Pons (tissue), 1 donor: Measurements from ENCODE around the gene SH2D3A.
"Not testable (repeated sequence)": the region's sequence is repeated elsewhere in the genome, so short reads cannot be mapped to it uniquely, and the experiment has no call there.

ENCODE experiments used
- DNase-seq: peaks from one replicate; pipeline ENCODE4 v3.0.0-alpha.2; 2016; ENCODE audit warnings: low spot score

Gene SH2D3A

GRCh38 chr19:6767357-6768235 lies at the start of gene SH2D3A:
TSS of gene SH2D3A (minus strand) at chr19:6767435. CDS start at chr19:6763748, 3,687 bp downstream.
- DNase-seq: no peak

GRCh38 chr19:6813659-6814058 lies 46.4 kb upstream of the SH2D3A start:
- no peak for DNase-seq

GRCh38 chr19:6812612-6813011 lies 45.4 kb upstream of the SH2D3A start:
- no peak for DNase-seq

- peak; percentile 14 for DNase-seq
Measured at GRCh38 chr19:6811906-6812305, 44.7 kb upstream of the SH2D3A start.

GRCh38 chr19:6811378-6811777 lies 44.1 kb upstream of the SH2D3A start:
- no peak for DNase-seq

DNA sequence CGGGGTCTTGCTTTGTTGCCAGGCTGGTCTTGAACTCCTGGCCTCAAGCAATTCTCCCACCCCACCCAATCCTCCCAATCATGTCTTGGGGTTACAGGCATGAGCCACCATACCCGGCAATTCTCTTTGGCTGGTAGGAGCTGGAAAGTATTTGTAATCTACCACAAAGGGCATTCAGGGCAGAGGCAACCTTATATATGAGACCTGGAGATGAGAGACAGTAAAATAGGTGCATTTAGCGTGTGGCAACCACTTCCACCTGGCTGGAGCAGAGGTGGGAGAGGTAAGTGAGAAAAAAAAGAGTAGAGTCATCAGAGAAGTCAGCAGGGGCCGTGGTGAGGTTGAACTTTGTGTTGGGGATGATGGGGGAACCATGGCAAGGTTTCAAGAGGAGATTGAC lies 42.0 kb upstream of the SH2D3A start:
- no peak for DNase-seq

DNA sequence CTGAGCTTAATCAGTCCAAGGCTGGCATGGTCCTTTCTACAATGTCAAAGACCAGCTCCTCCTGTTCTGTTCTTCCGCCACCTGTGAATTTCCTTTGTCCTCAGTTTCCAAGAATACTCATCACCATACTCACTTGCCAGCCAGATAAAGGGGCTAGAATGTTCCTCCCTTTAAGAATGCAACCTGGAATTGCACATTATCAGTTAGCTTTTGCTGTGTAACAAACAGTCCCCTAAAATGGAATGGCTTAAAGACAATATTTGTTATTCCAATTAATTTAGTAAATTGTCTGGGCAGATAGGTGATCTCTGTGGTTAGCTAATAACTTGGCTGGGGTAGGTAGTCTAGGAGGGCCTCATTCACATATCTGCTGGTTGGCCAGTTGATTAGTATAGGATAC lies 41.3 kb upstream of the SH2D3A start:
- DNase-seq: no peak

DNA sequence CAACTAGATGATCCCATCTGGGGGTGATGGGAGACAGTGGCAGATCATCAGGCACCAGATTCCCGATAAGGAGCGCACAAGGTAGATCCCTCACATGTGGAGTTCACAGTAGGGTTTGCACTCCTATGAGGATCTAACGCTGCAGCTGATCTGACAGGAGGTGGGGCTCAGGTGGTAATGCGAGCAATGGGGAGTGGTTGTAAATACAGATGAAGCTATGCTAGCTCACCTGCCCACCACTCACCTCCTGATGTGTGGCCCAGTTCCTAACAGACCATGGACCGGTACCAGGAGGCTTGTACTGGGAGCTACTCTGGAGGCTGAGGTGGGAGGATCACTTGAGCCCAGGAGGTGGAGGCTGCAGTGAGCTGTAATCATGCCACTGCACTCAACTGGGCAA lies 40.1 kb upstream of the SH2D3A start:
- no peak for DNase-seq

- DNase-seq: no peak
Measured at GRCh38 chr19:6806488-6806887, 39.3 kb upstream of the SH2D3A start.

GRCh38 chr19:6803036-6803404 lies 35.8 kb upstream of the SH2D3A start:
- peak; percentile 3 for DNase-seq

DNA sequence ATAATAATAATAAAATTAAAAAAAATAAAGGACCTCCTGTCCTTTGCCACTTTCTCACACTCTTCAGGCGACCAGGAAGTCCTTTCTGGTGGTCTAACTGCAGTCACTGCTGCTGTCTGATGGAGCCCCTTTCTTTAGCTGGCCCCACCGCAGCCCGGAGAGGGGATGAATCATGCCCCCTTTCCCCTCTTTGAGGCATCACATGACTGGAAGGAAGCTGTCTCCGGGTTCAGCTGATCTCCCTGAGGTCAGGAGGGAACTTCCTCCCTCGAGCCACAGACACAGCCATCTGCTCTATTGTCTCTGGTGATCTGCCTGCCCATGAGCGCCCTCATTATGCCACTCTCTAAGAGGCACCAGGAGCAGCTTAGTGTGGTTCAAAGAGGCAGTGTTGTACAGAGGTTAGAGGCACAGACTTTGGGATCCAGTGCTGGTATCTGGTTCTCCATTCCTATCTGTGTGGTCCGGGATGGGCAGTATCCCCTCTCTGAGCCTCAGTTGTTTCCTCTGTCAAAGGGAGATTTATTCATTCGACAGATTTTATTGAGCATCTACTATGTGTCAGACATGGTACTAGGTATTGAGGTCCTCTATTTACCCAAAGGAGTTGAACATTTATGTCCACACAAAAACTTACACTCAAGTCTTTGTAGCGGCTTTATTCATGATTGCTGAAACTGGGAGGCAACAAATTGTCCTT lies 35.3 kb upstream of the SH2D3A start:
- DNase-seq: peak; percentile 68

- DNase-seq: peak; percentile 64
Measured at GRCh38 chr19:6801485-6802086, 34.4 kb upstream of the SH2D3A start.

DNA sequence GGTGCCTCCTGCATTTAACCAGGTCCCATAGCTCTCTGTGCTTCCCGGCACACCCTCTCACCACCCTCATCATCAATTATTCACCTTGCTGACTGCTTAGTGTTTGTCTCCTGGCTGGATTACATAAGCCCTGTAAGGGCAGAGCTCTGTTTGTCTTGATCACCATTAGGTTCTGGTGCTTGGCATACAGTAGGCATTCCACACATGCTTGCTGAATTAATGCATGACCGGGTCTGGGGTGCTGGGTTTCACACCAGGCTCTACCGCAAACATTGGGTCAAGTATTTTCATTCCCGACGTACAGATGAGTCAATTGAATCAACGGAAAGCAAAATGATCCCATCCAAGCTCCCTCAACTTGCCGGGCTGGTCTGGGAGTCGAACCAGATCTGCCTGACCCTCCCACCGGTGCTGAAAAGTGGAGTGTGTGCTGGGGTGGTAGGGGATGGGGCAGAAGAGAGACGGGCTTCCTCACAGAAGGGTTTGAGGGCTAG lies 33.8 kb upstream of the SH2D3A start:
- DNase-seq: no peak

GRCh38 chr19:6800160-6800790 lies 33.0 kb upstream of the SH2D3A start:
- not testable (repeated sequence) for DNase-seq

GRCh38 chr19:6797646-6798045 lies 30.4 kb upstream of the SH2D3A start:
- no peak for DNase-seq

GRCh38 chr19:6796278-6796677 lies 29.0 kb upstream of the SH2D3A start:
- DNase-seq: no peak

GRCh38 chr19:6794686-6795431 lies 27.6 kb upstream of the SH2D3A start:
- no peak for DNase-seq

DNA sequence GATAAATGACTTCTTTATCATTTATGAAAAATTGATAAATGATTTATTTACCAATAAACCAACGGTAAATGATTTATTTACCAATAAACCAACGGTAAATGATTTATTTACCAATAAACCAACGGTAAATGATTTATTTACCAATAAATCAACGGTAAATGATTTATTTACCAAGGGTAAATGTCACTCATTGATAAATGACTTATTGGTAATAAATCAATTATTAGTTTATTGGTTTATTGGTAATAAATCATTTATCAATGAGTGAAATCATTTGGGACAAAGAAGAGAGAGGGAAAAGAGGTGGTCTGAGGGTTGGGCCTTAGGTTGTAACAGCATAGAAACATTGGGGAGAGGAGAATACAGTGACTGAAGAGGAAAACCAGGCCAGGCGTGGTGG lies 26.7 kb upstream of the SH2D3A start:
- DNase-seq: no peak

- no peak for DNase-seq
Measured at GRCh38 chr19:6793411-6793810, 26.2 kb upstream of the SH2D3A start.

DNA sequence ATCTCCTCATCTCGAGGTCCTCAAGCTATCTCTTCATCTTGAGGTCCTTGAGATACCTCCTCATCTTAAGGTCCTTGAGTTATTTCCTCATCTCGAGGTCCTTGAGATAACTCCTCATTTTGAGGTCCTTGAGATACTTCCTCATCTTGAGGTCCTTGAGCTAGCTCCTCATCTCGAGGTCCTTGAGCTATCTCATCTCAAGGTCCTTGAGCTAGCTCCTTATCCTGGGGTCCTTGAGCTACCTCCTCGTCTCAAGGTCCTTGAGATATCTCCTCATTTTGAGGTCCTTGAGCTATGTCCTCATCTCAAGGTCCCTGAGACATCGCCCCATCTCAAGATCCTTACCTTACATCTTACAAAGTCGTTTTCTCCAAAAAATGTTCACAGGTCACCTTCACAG lies 24.0 kb upstream of the SH2D3A start:
- DNase-seq: no peak
